Measurements from ENCODE around the gene SRPK1. TPM values are rescaled to one million over a fixed set of nuclear protein-coding genes. Genes with fewer than 3 reads are reported as not detected.
"Not testable (repeated sequence)": the region's sequence is repeated elsewhere in the genome, so short reads cannot be mapped to it uniquely, and the experiment has no call there.

The SRPK1 gene
- total and polyA plus RNA-seq, 8 donors, result 8.8 to 34.9 (median 27.1) TPM

GRCh38 chr6:35935469-35935868 is 14.6 kb upstream of the SRPK1 start:
- intact Hi-C loops (cut with DNase I), result no loop called here
- H3K36me3 ChIP-seq, result no peaks in the 10 kb centered on the region
- FAIRE-seq (no peak), DNase-seq (no peak), ATAC-seq (no peak)
- H3K27ac ChIP-seq, result no peak overlapping the region
- H3K4me3 ChIP-seq, result no peak overlapping the region
- no peaks in the 10 kb centered on the region for H3K9me3 ChIP-seq
- WGBS, 2 donors, result 55 to 58% methylated on average over 5 of the region's 5 CpGs
- no peak for TF ChIP-seq CTCF (IDR thresholded peaks at IDR 0.05)
- no peaks in the 10 kb centered on the region for H3K4me1 ChIP-seq
- no peaks in the 10 kb centered on the region for H3K27me3 ChIP-seq

GRCh38 chr6:35933844-35934243 is 12.9 kb upstream of the SRPK1 start:
- Histone ChIP-seq H3K4me1 (no peaks in the 10 kb centered on the region), H3K9me3 (no peaks in the 10 kb centered on the region), H3K36me3 (no peaks in the 10 kb centered on the region), H3K4me3 (no peak overlapping the region), H3K27me3 (no peaks in the 10 kb centered on the region), H3K27ac (no peak overlapping the region)
- 46% methylated on average over 2 of the region's 2 CpGs for WGBS, 2 donors
- intact Hi-C loops (cut with DNase I), result no loop called here
- no peak for TF ChIP-seq CTCF (IDR thresholded peaks at IDR 0.05)
- ATAC-seq (no peak), DNase-seq (no peak), FAIRE-seq (no peak)

- ATAC-seq; H3K4me3 ChIP-seq; H3K9me3 ChIP-seq; H3K36me3 ChIP-seq; H3K4me1 ChIP-seq; DNase-seq; intact Hi-C loops (cut with DNase I); H3K27ac ChIP-seq; H3K27me3 ChIP-seq; FAIRE-seq: not testable (repeated sequence)
- 84 to 90% methylated on average over 8 to 10 of the region's 10 CpGs for WGBS, 2 donors
These were observed 11.0 kb upstream of the SRPK1 start for GRCh38 chr6:35931873-35932272.

- TF ChIP-seq CTCF (IDR thresholded peaks at IDR 0.05), result no peak
- Histone ChIP-seq H3K27ac (no peak overlapping the region), H3K9me3 (no peaks in the 10 kb centered on the region), H3K4me3 (no peak overlapping the region), H3K27me3 (no peaks in the 10 kb centered on the region), H3K4me1 (no peaks in the 10 kb centered on the region), H3K36me3 (no peaks in the 10 kb centered on the region)
- peak in 2 of 6 donors; percentile 22 to 60 for DNase-seq
- no peak for ATAC-seq
- whole genome bisulfite sequencing, 2 donors, result 94 to 96% methylated on average over 18 to 30 of the region's 30 CpGs
- intact Hi-C loops (cut with DNase I), result no loop called here
- no peak for FAIRE-seq
These were observed 10.2 kb upstream of the SRPK1 start for GRCh38 chr6:35931120-35931561.

- H3K9me3 ChIP-seq, result no peaks in the 10 kb centered on the region
These were observed 8.7 kb upstream of the SRPK1 start for GRCh38 chr6:35929601-35930000.

More at GRCh38 chr6:35929601-35930000, 8.7 kb upstream of the SRPK1 start:
- DNase-seq (no peak), ATAC-seq (no peak), FAIRE-seq (no peak)
- 97 to 100% methylated on average over 1 of the region's 1 CpG for WGBS, 2 donors
- no peaks in the 10 kb centered on the region for H3K4me1 ChIP-seq
- H3K4me3 ChIP-seq, result no peak overlapping the region
- intact Hi-C loops (cut with DNase I), result no loop called here
- no peaks in the 10 kb centered on the region for H3K36me3 ChIP-seq
- no peaks in the 10 kb centered on the region for H3K27me3 ChIP-seq
- no peak overlapping the region for H3K27ac ChIP-seq
- TF ChIP-seq CTCF (IDR thresholded peaks at IDR 0.05), result no peak
